WTC11 (cell line): Measurements from ENCODE around the gene SEMA4G. TPM values are rescaled to one million over a fixed set of nuclear protein-coding genes. Genes with fewer than 3 reads are reported as not detected.
A peak's percentile ranks its signal among the peaks of the same experiment; 100 is the strongest.

Experiments
- ATAC-seq: fragments of 200-7000 bp; cut with Tn5 transposase; 2 replicates; pipeline ENCODE4 v1.10.0; 2021; ENCODE audit warnings: mild to moderate bottlenecking, moderate library complexity
- CTCF ChIA-PET: fragments of 300-600 bp; sonication (Branson Sonifier 250); formaldehyde crosslinking; loops from one replicate; lab custom pipeline; 2021; ENCODE audit warnings: antibody characterized with exemption; lab: Charles Lee
- POLR2A ChIA-PET: fragments of 350-600 bp; sonication (Branson Sonifier 250); formaldehyde crosslinking; loops from one replicate; lab custom pipeline; 2021; ENCODE audit warnings: antibody characterized with exemption; lab: Charles Lee
- DNase-seq: peaks from one replicate; pipeline ENCODE4 v3.0.0; 2021; ENCODE audit warnings: low spot score
- H3K27ac Mint-ChIP-seq: 2 replicates; pipeline ENCODE4 v1.8.0; 2021; ENCODE audit warnings: mixed read lengths
- H3K27me3 Mint-ChIP-seq: 2 replicates; pipeline ENCODE4 v1.8.0; 2021; ENCODE audit warnings: low read depth, mild to moderate bottlenecking, moderate library complexity, mixed read lengths
- H3K36me3 Mint-ChIP-seq: 2 replicates; pipeline ENCODE4 v1.8.0; 2021; ENCODE audit warnings: mixed read lengths
- H3K4me1 Mint-ChIP-seq: 2 replicates; pipeline ENCODE4 v1.8.0; 2022; ENCODE audit warnings: mixed read lengths
- H3K4me3 Mint-ChIP-seq: 2 replicates; pipeline ENCODE4 v1.8.0; 2021; ENCODE audit warnings: mild to moderate bottlenecking, moderate library complexity, mixed read lengths
- H3K9me3 Mint-ChIP-seq: 2 replicates; pipeline ENCODE4 v1.8.0; 2021; ENCODE audit warnings: mixed read lengths
- CREB1 ChIP-seq: sonication (generic); formaldehyde crosslinking; IDR thresholded peaks from 2 replicates; pipeline ENCODE4 v1.8.0; 2023; ENCODE audit warnings: mild to moderate bottlenecking, missing genetic modification reagents
- CREM ChIP-seq: sonication (generic); formaldehyde crosslinking; IDR thresholded peaks from 2 replicates; pipeline ENCODE4 v1.8.1; 2022; ENCODE audit warnings: mild to moderate bottlenecking, missing genetic modification reagents, moderate library complexity
- ESRRA ChIP-seq: sonication (generic); formaldehyde crosslinking; IDR thresholded peaks from 2 replicates; pipeline ENCODE4 v1.8.1; 2022; ENCODE audit warnings: mild to moderate bottlenecking, missing genetic modification reagents, borderline replicate concordance
- ETV6 ChIP-seq: sonication (generic); formaldehyde crosslinking; IDR thresholded peaks from 2 replicates; pipeline ENCODE4 v1.8.1; 2022; ENCODE audit warnings: mild to moderate bottlenecking, missing genetic modification reagents
- MYBL2 ChIP-seq: sonication (generic); formaldehyde crosslinking; IDR thresholded peaks from 2 replicates; pipeline ENCODE4 v1.8.1; 2023; ENCODE audit warnings: mild to moderate bottlenecking, moderate library complexity, missing genetic modification reagents
- NR2C2 ChIP-seq: sonication (generic); formaldehyde crosslinking; IDR thresholded peaks from 2 replicates; pipeline ENCODE4 v1.8.0; 2022; ENCODE audit warnings: mild to moderate bottlenecking, missing genetic modification reagents
- NR3C1 ChIP-seq: sonication (generic); formaldehyde crosslinking; conservative IDR thresholded peaks from 2 replicates; pipeline ENCODE4 v1.8.1; 2023; ENCODE audit warnings: low read depth, mild to moderate bottlenecking, missing genetic modification reagents
- SP1 ChIP-seq: sonication (generic); formaldehyde crosslinking; conservative IDR thresholded peaks from 2 replicates; pipeline ENCODE4 v1.8.1; 2022; ENCODE audit warnings: missing genetic modification reagents
- ZNF138 ChIP-seq: sonication (generic); formaldehyde crosslinking; conservative IDR thresholded peaks from 2 replicates; pipeline ENCODE4 v1.8.1; 2022; ENCODE audit warnings: mild to moderate bottlenecking, moderate library complexity, missing genetic modification reagents
- total RNA-seq: library from RNA; stranded (reverse); gene quantifications from 3 replicates; pipeline ENCODE4 v1.2.3, GENCODE V29; 2021
- TF ChIP-seq, protein P1 (sequence below): sonication (generic); formaldehyde crosslinking; conservative IDR thresholded peaks from 2 replicates; pipeline ENCODE4 v1.8.1; 2023; ENCODE audit warnings: mild to moderate bottlenecking, low read depth, missing genetic modification reagents, moderate library complexity
- TF ChIP-seq, protein P2 (sequence below): sonication (generic); formaldehyde crosslinking; IDR thresholded peaks from 2 replicates; pipeline ENCODE4 v1.8.0; 2022; ENCODE audit warnings: missing genetic modification reagents
- TF ChIP-seq, protein P3 (sequence below): fragments of 200-600 bp; IDR thresholded peaks from 2 replicates; pipeline ENCODE4 v1.8.0; 2022; ENCODE audit warnings: antibody characterized with exemption
- TF ChIP-seq, protein P4 (sequence below): fragments of 250-450 bp; sonication (Bioruptor Pico); IDR thresholded peaks from 2 replicates; pipeline ENCODE4 v1.9.0; 2021; ENCODE audit warnings: mild to moderate bottlenecking
- TF ChIP-seq, protein P5 (sequence below): sonication (generic); formaldehyde crosslinking; IDR thresholded peaks from 2 replicates; pipeline ENCODE4 v1.8.1; 2023; ENCODE audit warnings: mild to moderate bottlenecking, moderate library complexity, missing genetic modification reagents

Gene SEMA4G
- total RNA-seq, 1 experiment from 2014 or later = 11.8 TPM

DNA sequence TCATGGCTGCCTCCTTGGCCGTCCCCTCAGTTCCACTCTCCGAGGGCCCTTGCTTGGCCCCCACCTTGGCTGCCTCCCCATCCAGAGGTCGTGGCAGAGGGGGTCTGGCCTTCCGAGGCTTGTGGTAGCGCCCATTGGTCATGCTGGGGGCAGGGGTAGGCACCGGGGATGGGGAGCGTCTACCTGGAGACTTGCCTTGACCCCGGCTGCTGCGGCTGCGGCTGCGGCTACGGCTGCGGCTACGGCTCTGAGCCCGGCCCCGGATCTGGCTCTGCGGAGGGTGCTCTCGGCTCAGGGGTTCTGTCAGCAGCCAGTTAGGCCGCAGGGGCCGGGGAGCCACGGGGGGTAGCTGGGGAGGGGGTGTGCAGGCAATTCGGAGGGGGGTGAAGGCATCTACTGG is 41.0 kb downstream of the SEMA4G start:
- POLR2A ChIA-PET = interaction anchor here (0.6 kb wide), 1 partner anchor 31 kb away, joined by 4 read pairs; no protein-coding TSS in a partner anchor
- TF ChIP-seq MYBL2 (no peak), SP1 (CRISPR knock-in tag) (no peak), ESRRA (no peak)
- TF ChIP-seq, protein P1, sequence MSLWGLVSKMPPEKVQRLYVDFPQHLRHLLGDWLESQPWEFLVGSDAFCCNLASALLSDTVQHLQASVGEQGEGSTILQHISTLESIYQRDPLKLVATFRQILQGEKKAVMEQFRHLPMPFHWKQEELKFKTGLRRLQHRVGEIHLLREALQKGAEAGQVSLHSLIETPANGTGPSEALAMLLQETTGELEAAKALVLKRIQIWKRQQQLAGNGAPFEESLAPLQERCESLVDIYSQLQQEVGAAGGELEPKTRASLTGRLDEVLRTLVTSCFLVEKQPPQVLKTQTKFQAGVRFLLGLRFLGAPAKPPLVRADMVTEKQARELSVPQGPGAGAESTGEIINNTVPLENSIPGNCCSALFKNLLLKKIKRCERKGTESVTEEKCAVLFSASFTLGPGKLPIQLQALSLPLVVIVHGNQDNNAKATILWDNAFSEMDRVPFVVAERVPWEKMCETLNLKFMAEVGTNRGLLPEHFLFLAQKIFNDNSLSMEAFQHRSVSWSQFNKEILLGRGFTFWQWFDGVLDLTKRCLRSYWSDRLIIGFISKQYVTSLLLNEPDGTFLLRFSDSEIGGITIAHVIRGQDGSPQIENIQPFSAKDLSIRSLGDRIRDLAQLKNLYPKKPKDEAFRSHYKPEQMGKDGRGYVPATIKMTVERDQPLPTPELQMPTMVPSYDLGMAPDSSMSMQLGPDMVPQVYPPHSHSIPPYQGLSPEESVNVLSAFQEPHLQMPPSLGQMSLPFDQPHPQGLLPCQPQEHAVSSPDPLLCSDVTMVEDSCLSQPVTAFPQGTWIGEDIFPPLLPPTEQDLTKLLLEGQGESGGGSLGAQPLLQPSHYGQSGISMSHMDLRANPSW (CRISPR knock-in tag) = no peak
- TF ChIP-seq, protein P2, sequence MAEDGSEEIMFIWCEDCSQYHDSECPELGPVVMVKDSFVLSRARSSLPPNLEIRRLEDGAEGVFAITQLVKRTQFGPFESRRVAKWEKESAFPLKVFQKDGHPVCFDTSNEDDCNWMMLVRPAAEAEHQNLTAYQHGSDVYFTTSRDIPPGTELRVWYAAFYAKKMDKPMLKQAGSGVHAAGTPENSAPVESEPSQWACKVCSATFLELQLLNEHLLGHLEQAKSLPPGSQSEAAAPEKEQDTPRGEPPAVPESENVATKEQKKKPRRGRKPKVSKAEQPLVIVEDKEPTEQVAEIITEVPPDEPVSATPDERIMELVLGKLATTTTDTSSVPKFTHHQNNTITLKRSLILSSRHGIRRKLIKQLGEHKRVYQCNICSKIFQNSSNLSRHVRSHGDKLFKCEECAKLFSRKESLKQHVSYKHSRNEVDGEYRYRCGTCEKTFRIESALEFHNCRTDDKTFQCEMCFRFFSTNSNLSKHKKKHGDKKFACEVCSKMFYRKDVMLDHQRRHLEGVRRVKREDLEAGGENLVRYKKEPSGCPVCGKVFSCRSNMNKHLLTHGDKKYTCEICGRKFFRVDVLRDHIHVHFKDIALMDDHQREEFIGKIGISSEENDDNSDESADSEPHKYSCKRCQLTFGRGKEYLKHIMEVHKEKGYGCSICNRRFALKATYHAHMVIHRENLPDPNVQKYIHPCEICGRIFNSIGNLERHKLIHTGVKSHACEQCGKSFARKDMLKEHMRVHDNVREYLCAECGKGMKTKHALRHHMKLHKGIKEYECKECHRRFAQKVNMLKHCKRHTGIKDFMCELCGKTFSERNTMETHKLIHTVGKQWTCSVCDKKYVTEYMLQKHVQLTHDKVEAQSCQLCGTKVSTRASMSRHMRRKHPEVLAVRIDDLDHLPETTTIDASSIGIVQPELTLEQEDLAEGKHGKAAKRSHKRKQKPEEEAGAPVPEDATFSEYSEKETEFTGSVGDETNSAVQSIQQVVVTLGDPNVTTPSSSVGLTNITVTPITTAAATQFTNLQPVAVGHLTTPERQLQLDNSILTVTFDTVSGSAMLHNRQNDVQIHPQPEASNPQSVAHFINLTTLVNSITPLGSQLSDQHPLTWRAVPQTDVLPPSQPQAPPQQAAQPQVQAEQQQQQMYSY (CRISPR knock-in tag) = no peak

DNA sequence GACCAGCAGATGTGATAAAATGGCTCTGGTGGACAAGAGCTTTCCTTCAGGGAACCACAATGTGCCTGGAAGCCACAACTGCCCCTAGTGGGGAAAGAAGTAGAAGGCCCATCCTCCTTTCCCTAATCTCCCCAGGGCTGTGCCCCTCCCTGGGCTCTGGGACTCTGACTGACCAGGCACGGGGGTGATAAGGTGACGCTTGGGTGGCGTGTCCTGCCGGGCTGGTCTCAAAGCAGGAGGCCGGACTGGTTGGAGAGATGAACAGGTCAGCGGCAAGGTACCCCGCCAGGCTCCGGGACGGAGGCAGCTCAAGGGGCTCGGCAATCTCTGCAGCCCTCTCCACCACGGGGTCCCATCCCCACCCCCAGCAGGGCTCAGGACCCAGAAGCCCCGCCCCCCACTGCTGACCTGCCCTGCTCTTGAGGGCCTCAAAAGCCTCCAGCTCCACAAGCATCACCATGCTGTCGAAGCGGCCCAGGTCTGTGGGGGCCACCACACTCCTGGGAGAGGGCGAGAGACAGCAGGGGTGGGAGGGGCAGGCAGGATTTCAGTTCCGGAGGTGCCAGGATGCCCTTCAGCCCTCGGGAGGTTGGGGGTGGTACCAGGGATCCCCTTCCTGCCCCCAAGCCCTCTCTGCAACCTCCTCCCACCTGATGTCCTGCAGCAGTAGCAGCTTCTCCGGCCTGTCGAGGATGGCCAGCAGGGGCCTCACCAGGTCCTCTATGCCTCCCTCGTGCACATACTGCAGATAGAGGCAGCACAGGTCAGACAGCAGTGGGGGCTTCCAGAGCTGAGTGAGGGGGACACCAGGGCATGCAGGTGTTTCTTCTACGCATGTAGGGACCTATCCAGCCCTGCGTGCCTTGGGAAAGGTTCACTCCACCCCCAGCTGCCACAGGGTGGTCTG is 42.5 kb downstream of the SEMA4G start:
- H3K27me3 Mint-ChIP-seq = peaks cover 24% of the 10 kb centered on the region
- no peak overlapping the region for H3K4me3 Mint-ChIP-seq
- ChIA-PET CTCF (interaction anchor here (0.6 to 7.2 kb wide), 40 partner anchors 8 to 569 kb away, joined by 3 to 273 read pairs (median 4); partner anchors contain the start of genes LZTS2, MRPL43, PDZD7 and SEMA4G), POLR2A (interaction anchor here (1.4 kb wide), 1 partner anchor 15 kb away, joined by 9 read pairs; no protein-coding TSS in a partner anchor)
- peak; percentile 49 for DNase-seq
- TF ChIP-seq, protein P3, sequence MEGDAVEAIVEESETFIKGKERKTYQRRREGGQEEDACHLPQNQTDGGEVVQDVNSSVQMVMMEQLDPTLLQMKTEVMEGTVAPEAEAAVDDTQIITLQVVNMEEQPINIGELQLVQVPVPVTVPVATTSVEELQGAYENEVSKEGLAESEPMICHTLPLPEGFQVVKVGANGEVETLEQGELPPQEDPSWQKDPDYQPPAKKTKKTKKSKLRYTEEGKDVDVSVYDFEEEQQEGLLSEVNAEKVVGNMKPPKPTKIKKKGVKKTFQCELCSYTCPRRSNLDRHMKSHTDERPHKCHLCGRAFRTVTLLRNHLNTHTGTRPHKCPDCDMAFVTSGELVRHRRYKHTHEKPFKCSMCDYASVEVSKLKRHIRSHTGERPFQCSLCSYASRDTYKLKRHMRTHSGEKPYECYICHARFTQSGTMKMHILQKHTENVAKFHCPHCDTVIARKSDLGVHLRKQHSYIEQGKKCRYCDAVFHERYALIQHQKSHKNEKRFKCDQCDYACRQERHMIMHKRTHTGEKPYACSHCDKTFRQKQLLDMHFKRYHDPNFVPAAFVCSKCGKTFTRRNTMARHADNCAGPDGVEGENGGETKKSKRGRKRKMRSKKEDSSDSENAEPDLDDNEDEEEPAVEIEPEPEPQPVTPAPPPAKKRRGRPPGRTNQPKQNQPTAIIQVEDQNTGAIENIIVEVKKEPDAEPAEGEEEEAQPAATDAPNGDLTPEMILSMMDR = 0 out of 2 replicates have a peak, but pooled peaks have one; percentile 9
- TF ChIP-seq ZNF138 (CRISPR knock-in tag) = 0 out of 2 replicates have a peak, but pooled peaks have one; percentile 19
- TF ChIP-seq CREB1 = no peak
- peaks cover 30% of the 10 kb centered on the region for H3K4me1 Mint-ChIP-seq
- no peaks in the 10 kb centered on the region for H3K36me3 Mint-ChIP-seq
- peak; percentile 33 for ATAC-seq
- H3K9me3 Mint-ChIP-seq = no peaks in the 10 kb centered on the region
- no peak overlapping the region for H3K27ac Mint-ChIP-seq

More for the DNA sequence above, 41.0 kb downstream of the SEMA4G start:
- CTCF ChIA-PET = interaction anchor here (0.6 to 7.2 kb wide), 10 partner anchors 8 to 570 kb away, joined by 3 to 273 read pairs (median 14); partner anchors contain the start of genes LZTS2, PDZD7 and SFXN3
- no peaks in the 10 kb centered on the region for H3K9me3 Mint-ChIP-seq
- H3K27me3 Mint-ChIP-seq = peaks cover 13% of the 10 kb centered on the region
- no peak for DNase-seq
- peaks cover 6% of the 10 kb centered on the region for H3K36me3 Mint-ChIP-seq
- H3K4me1 Mint-ChIP-seq = peaks cover 27% of the 10 kb centered on the region
- ATAC-seq = no peak
- no peak overlapping the region for H3K4me3 Mint-ChIP-seq
- H3K27ac Mint-ChIP-seq = 0 out of 2 replicates have a peak overlapping the region, but pooled peaks have one; percentile 36

DNA sequence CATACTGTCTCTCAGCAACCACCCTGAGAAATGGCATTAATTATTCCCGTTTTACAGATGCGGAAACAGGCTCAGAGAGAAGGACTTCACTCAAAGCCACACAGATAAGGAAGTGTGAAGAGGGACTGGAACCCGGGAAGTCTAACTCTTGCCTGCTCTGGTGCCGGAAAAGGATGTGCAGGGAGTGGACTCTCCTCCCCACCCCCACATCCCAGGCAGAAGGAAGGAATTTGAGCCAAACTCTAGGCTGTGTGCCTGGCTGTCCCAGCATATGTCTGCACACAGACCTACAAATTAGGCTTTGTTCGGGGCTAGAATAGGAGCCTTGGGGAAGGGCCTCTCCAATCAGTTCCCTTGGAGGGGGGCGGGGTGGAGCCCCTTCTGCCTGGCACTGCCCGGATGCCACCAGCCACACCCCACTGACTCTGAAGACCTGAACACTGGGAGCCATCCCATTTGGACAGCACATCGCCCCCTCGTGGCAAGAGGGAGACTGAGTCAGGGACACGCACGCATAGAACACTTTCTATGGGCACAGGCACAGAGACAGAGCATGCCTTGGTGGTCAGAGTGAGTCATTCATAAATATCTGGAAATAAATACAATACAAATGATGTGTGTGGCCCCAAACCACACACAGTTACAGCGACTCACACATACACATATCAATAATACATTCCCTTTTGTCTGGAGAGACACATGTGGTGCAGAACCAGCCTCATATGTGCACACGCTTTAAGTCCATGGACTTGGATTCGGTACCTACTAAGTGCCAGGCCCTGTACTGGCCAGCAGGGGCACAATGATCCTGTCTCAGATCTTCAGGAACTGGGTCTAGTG is 43.4 kb downstream of the SEMA4G start:
- H3K4me1 Mint-ChIP-seq = peaks cover 33% of the 10 kb centered on the region
- no peak overlapping the region for H3K27ac Mint-ChIP-seq
- no peaks in the 10 kb centered on the region for H3K9me3 Mint-ChIP-seq
- CTCF ChIA-PET = interaction anchor here (1.2 to 7.2 kb wide), 8 partner anchors 12 to 494 kb away, joined by 3 to 273 read pairs (median 18); partner anchors contain the start of genes LZTS2, PDZD7, SEMA4G and SFXN3
- ATAC-seq (peak; percentile 68), DNase-seq (peak; percentile 84)
- 0 out of 2 replicates have a peak, but pooled peaks have one; percentile 23 for TF ChIP-seq CREM (CRISPR knock-in tag)
- TF ChIP-seq, protein P4, sequence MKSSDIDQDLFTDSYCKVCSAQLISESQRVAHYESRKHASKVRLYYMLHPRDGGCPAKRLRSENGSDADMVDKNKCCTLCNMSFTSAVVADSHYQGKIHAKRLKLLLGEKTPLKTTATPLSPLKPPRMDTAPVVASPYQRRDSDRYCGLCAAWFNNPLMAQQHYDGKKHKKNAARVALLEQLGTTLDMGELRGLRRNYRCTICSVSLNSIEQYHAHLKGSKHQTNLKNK = no peak
- TF ChIP-seq, protein P5, sequence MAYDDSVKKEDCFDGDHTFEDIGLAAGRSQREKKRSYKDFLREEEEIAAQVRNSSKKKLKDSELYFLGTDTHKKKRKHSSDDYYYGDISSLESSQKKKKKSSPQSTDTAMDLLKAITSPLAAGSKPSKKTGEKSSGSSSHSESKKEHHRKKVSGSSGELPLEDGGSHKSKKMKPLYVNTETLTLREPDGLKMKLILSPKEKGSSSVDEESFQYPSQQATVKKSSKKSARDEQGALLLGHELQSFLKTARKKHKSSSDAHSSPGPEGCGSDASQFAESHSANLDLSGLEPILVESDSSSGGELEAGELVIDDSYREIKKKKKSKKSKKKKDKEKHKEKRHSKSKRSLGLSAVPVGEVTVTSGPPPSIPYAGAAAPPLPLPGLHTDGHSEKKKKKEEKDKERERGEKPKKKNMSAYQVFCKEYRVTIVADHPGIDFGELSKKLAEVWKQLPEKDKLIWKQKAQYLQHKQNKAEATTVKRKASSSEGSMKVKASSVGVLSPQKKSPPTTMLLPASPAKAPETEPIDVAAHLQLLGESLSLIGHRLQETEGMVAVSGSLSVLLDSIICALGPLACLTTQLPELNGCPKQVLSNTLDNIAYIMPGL = peak; percentile 45; the same call in 1 of the 2 replicates
- TF ChIP-seq ETV6 (CRISPR knock-in tag) = peak; percentile 41; the same call in 1 of the 2 replicates
- no peak for TF ChIP-seq NR3C1 (CRISPR knock-in tag)
- TF ChIP-seq, protein P3 = peak; percentile 63
- no peak for TF ChIP-seq NR2C2 (CRISPR knock-in tag)
- no peaks in the 10 kb centered on the region for H3K36me3 Mint-ChIP-seq
- H3K4me3 Mint-ChIP-seq = no peak overlapping the region
- peaks cover 34% of the 10 kb centered on the region for H3K27me3 Mint-ChIP-seq
- POLR2A ChIA-PET = no interaction called here
